Endometrial microvascular endothelial cells (primary cell): ENCODE data around the gene CNTFR. TPM values are rescaled to one million over a fixed set of nuclear protein-coding genes. Genes with fewer than 3 reads are reported as not detected.
"Not testable (repeated sequence)": the region's sequence is repeated elsewhere in the genome, so short reads cannot be mapped to it uniquely, and the experiment has no call there.

Experiments used
- in situ Hi-C: cut with HindIII; loops from 2 replicates; pipeline ENCODE4 v1.10.0; 2017; ENCODE audit warnings: low sequenced_read_pairs, low pct_unique_long_range_greater_than_20kb; ENCODE audit errors: inconsistent ontology term
- total RNA-seq: library from RNA; depleted of rRNA; stranded (reverse); fragments of >200 nt; gene quantifications from one replicate; pipeline ENCODE4 v1.2.3, GENCODE V29; 2015; ENCODE audit errors: inconsistent ontology term

Gene CNTFR, protein sequence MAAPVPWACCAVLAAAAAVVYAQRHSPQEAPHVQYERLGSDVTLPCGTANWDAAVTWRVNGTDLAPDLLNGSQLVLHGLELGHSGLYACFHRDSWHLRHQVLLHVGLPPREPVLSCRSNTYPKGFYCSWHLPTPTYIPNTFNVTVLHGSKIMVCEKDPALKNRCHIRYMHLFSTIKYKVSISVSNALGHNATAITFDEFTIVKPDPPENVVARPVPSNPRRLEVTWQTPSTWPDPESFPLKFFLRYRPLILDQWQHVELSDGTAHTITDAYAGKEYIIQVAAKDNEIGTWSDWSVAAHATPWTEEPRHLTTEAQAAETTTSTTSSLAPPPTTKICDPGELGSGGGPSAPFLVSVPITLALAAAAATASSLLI
- total RNA-seq, result not detected

GRCh38 chr9:34589636-34590380 is at the start of gene CNTFR:
TSS of gene CNTFR (minus strand) at chr9:34589724. CDS start at chr9:34568981, 20,743 bp downstream.
- in situ Hi-C loops, result no loop called here

DNA sequence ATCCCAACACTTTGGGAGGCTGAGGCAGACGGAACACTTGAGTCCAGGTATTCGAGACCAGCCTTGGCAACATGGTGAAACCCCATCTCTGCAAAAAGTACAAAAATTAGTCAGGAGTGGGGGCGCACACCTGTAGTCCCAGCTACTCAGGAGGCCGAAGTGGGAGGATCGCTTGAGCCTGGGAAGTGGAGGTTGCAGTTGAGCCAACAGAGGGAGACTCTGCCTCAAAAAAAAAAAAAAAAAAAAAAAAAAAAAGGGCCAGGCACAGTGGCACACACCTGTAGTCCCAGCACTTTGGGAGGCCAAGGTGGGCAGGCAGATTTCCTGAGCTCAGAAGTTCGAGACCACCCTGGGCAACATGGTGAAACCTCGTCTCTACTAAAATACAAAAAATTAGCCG is 49.8 kb upstream of the CNTFR start:
- in situ Hi-C loops, result not testable (repeated sequence)

- in situ Hi-C loops, result no loop called here
Observed at GRCh38 chr9:34638138-34638445, 48.6 kb upstream of the CNTFR start.

- in situ Hi-C loops, result no loop called here
Observed at GRCh38 chr9:34637356-34638137, 48.0 kb upstream of the CNTFR start, which contains the start of gene SIGMAR1. TSS of gene SIGMAR1 (minus strand) at chr9:34637787. CDS start at chr9:34637697, 90 bp downstream.

GRCh38 chr9:34636791-34637355 is 47.3 kb upstream of the CNTFR start:
- in situ Hi-C loops, result no loop called here

DNA sequence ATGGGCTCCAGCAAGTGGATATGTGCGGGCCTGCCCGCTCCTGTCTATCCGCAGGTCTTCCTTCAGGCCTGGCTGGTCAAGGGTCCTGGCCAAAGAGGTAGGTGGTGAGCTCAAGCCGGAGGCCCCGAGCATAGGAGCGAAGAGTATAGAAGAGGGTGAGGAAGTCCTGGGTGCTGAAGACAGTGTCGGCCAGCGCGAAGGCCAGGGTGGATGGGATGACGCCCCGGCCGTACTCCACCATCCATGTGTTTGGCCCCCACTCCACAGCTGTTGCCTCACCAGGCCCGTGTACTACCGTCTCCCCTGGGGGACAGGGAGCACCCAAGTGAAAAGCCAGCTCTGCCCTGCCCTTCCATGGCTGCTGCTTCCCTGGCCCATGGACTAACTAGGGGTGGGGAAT is 46.0 kb upstream of the CNTFR start:
- in situ Hi-C loops, result no loop called here

DNA sequence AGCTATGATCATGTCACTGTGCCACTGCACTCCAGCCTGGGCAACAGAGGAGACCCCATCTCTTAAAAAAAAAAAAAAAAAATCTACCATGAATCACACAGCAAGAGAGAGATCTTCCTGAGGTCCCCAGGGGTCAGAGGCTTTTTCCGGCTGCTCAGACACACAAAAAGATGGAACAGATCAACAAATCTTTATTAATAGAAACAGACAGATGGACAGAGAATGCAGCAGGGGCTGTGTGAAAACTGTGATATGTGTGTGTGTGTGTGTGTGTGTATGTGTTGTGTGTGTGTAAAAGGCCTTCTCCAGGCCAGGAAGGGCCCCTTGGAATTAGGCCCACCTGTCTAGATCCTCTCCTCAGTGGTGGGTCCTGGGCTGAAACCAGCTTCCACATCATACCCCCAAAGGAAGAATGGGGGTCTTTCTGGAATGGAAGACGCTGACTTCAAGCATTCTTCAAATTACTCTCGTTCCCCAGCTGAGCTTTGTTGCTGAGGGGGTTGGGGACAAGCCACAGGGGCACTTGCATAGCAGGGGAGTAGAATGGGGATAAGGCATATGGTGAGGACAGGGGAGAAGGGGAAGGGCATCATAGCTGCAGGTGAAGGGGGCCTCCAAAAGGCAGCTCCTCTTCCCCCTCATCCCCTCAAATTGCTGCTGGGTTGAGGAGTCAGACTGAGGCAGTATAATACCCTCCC is 45.2 kb upstream of the CNTFR start:
- in situ Hi-C loops, result no loop called here

- in situ Hi-C loops, result no loop called here
Observed at GRCh38 chr9:34633851-34634550, 44.5 kb upstream of the CNTFR start.

GRCh38 chr9:34633166-34633565 is 43.6 kb upstream of the CNTFR start:
- in situ Hi-C loops, result no loop called here

DNA sequence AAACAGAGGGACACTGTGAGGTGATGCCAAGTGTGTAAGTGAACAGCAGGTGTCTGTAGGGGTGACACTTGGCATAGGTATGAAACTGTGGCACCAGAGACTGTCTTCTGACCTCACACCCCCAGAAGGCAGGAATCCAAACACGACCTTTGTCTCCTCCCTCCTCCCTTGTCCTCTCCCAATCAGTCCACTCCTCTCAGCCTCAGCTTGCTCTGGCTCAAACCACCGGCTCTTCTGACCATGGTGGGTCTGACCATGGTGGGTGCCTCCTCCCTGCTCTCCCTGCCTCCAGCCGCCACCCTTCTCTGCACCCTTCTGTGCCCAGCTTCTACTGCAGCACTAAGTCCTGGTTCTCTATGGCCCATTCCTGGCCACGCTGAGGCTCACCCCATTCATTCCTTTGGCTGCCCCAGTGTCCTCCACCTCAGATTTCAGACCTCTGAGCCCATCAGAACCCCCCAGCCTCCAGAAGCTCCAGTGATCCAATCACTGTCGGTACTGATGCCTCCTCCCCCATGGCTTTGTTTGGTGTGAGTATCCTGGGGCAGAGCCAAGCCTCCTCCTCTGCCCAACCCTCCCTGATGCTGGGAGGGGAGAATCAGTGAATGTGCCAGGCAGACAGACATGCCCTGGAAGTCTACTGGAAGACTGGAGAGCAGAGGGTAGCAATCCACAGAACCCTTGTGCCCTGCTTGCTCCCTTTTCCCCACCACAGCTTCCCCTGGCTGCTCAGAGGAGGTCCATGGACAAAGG is 41.1 kb upstream of the CNTFR start:
- in situ Hi-C loops, result no loop called here

DNA sequence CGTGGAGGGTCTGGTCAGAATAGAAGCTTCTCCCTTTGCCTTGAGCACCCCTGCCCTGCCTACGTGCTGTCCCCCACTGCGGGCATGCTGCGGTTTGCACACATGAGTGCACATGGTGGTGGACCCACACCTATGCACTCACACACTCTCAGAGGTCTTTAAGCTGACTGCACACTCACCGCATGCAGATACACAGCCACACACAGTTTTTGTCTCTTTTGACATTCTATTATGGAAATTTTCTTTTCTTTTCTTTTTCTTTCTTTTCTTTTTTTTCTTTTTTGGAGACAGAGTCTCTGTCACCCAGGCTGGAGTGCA is 39.9 kb upstream of the CNTFR start:
- in situ Hi-C loops, result no loop called here

DNA sequence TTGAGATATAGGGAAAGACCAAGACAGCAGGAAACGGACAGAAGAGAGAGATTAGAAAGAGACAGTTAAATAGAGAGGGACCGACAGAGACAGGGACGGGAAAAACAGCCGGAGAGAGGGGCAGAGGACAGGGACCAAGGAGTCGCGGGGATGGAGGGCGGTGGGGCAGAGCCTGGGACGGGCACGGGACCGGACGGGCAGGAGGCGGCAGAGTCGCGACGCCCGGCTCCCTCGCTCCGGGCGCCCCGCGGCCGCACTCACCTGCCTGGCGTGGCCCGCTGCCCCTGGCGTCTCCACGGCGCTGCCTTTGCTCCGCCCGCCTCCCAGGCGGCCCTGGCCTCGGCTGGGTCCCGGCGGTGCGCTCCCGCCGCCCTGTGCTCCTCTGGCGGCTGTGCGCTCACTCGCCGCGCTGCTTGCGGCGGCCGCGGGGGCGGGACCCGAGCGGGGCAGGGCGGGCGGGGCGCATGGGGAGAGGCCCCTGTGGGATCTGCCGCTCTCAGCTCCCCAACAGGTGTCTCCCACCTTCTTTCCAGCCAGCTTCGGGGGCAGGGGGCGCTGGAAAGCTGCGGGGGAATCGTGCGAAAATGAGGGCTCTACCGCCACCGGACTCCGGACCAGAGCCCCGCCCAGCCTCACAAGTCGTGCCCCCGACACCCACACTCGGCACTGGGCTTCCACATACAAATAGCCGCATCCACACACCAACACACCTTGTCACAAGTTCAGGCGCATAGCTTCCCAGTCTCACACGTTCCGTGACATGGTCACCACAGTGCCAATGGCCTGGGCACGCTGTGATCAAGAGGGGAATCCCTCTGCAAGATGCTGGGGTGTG is 39.3 kb upstream of the CNTFR start, which contains the start of gene ARID3C:
ARID3C (minus strand) TSS at position 411 of the 835 bp plus-strand sequence. CDS start 1,052 bp downstream, outside the sequence.
- in situ Hi-C loops, result no loop called here

DNA sequence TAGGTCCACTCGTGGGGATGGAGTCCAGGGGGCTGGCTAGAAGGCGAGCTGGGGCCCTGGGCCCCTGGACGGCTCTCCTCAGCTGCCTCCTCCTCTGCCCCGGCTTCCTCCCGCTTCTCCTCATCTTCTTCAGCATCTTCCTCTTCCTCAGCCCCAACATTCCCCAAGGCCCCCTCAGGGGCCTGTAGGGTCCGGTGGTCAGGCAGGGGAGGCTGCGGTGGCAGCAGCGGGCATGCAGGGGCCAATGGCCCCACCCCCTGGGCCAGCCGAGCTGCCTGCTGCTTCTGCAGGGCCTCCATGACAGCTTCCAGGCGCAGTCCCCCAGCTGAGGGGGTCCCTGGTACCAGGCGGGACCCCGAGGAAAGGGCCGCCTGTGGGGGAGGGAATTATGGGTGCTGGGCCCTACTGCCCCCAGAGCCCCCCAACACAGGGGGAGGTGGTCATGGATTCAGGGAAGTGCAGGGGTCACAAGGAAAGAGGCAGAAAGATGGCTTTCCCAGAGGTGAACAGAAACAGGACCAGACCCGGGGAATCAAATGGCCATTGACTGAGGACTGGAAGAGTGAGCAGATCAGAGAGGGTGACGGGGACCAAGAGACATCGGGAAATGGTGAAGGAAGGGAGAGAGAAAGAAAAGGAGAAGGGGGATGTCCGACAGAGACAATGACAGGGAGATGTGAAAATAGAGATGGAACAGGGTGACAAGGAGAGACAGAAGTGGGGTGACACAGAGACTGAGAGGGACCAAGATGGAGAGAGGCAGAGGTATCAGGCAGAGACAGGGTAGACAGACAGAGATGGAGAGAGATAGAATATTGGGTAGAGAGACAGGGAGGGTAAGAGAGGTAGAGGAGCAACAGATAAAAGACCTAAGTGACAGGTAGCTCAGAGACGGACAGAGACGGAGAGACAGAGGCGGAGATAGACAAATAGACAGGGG is 38.5 kb upstream of the CNTFR start:
- in situ Hi-C loops, result no loop called here

DNA sequence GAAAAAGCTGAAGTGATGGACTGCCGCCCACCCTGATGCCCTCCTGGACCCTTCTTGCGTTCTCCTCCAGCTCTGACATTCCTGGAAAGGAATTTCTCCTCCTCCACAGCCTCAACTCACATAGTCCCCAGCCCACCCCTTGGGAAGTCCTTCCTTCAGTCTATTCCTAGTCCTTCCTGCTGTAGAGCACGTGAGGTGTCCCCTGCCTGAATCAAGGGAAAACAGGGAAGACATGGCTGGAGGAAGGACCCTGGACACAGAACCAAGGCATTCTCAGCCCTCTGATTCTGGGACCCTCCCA is 35.6 kb upstream of the CNTFR start:
- in situ Hi-C loops, result no loop called here

- in situ Hi-C loops, result no loop called here
Observed at GRCh38 chr9:34624475-34625185, 35.1 kb upstream of the CNTFR start.
